T-helper 2 cell (primary cell): ENCODE measurements around the gene EBF3.

Source experiments
- DNase-seq, 5 experiments: peaks; one replicate each; pipeline versions ENCODE4 v3.0.0 to v3.0.0-alpha.2; 2012 to 2022

EBF3 gene

DNA sequence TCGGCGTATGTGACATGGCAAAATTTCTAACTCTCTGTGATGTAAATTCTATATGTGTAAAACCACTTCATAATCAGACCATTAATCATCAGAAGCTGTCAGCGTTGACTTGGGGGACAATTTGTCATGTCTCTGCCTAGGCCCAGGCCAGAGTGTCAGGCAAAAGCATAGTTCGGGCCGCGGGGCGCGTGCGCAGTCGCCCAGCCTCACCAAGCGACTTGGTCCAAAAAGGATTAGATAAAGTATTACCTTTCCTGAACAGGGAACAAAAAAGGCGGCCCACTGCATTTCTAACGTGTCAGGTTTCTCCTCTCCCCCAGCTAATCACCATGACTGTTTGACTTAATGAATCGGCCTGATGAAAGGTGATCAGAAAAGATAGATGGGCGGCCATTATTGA lies 114.2 kb downstream of the EBF3 start:
- DNase-seq: no peak

DNA sequence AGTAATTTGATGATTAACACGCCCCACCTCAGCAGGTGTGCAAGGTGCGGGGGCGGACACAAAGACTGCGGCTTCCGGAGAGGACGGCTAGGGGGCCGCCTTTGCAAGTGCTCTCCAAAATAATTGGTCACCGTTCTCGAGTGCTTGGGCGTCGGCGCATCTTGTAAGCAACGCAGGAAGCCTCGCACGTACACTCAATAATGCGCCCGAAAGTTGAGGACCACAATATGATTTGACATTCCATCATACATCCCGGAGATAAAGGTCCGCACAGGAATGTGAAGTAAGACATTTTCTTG lies 114.7 kb downstream of the EBF3 start:
- no peak for DNase-seq

DNA sequence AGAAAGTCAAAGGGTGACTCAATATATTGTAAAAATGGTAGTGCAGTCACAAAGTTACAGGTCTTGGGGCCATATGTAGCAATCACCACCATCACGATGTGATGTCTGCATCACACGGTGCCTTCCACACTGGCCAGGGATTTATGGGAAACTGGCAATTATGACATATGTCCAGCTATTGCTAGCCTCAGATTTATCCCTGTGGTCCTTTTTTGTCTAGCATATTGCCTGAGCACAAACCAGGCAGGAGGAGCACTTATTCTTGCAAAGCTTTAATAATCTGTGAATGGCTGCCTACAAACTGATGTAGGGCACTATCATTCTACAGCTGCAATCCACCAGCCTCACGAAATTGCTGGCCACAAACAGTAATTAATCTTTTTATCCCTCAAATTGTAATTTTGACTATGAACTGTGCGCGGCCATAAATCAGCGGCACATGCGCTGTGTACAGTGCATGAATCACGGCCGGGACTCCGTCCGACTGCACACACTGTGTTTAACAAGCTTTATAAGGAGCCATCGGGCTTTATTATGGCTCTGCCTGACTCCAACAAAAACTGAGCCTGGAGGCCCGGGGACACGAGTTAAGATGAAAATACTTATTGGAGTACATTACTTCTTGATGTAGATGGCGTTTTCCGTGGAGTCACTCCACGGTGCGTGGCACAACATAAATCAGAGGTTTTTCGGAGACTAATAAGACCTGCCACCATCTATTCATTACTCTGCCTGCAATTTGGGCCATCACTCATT lies 115.2 kb downstream of the EBF3 start:
- DNase-seq: no peak

DNA sequence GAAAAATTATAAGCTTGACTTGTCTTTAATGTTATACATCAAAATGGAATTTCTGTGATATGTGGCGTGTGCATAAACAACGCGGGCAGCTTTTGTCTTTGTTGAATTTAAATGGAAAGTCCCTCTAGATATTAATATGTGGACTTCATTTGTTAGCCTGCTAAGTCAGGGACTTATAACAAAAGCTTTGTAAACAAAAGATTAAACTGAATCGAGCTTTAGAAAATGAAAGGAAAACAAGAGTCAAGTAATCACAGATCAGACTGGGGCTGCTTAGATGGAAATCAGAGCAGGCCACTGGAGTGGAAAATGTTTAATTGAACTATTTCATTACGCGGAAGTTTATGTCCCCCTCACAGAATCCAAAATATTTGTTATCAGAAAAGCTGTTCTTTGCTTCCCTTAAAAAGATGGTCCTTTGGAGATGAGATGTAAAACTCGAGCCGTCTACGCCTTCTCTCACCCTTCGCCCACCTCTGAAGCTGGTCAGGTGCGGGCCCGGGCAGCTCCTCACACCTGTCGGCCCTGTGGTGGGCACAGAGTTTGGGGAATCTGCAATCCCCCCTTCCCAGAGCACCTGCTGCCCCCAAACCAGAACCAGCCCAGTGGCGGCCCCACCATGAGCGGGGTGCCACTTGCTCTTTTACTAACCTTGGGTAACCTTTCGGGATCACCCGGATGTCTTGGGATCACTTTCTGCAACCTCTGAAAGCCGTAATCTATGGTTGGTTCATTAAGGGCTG lies 116.2 kb downstream of the EBF3 start:
- no peak for DNase-seq

DNA sequence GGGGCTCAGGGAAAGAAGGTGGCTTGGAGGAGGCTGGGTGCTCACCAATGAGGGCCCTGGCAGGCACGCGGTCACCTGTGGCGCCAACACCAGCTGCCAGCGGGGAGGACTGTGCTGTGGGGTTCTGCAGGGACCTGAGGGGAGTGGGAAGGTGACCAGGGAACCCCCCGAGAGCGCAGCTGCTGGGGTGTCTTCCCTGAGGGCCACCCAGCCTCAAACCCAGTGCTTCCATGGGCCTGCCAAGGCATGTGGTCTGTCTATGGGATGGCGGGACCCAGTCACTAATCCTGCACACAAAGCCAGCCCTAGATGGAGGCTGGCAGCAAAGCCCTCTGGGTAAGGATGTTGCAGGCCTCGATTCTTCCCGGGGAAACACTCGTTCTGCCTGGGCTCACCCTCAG lies 117.1 kb downstream of the EBF3 start:
- DNase-seq: no peak

DNA sequence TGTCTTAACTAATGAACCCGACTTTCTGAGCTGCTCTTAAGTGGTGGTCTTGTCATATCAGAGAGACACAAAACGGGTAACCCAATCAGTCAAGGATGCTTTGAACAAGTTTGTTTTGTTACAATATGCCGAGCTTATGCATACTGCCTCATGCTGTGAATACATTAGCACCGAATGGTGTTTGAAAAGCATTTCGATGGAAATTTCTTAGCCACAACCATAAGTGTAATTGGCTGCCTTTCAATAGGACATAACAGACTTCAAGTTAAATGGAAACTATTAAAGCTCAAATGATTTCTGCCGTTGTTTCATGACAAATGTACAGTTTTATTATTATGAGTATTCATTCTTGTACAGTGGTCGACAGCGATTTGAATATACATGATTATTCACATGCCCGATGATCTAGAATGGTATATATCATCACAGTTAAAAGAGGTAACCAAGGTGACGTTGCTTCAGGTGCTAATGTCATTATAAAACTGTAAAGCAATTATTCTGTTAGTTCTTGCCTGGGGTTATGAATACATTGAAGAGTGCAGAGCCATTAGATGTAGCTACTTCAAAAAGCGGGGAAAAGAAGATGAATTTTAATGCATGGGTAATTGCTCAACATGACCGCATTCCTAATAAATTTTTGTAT lies 118.8 kb downstream of the EBF3 start:
- no peak for DNase-seq

DNA sequence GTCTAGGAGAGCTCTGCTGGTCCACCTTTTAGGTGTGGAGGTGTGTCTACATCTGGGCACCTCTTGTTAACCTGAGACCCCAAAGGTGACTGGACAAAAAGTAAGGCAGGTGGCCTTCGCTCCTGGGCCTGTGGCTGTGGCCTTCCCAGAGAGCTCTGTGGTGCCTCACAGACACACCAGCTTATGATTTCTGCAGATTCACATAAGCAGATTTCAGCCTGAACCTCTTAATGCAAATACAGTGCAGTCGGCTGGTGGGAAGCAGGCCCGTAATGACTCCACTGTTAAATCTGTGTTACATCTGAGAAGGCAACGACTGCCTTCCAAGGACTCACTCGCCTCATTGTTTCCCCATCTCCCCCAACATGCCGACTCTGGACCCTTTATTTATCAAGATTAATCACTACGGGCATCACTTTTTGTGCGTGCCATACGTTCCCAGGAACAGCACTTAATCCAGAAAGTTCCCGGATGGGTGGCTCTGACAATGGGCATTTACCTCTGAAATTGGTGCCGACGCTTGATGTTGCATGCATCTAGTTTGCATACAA lies 119.8 kb downstream of the EBF3 start:
- no peak for DNase-seq

DNA sequence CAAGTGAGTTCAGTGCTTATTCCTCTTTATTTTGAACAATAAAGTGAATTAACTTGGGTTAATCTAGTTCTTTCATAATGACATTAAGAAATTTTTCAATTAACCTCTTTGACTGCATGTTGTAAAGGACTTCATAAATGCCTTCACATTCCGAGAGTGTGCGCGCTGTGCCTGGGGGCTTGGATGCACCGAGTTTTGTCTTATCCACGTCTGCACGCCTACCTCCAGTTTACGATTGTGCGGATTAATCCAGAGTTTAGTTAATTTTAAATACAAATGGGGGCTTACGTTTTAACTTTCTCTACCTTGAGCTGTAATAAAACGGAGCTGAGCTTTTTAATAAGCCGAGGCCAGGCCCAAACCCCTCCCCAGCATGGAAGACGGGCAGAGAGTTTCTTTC lies 120.4 kb downstream of the EBF3 start:
- DNase-seq: no peak

DNA sequence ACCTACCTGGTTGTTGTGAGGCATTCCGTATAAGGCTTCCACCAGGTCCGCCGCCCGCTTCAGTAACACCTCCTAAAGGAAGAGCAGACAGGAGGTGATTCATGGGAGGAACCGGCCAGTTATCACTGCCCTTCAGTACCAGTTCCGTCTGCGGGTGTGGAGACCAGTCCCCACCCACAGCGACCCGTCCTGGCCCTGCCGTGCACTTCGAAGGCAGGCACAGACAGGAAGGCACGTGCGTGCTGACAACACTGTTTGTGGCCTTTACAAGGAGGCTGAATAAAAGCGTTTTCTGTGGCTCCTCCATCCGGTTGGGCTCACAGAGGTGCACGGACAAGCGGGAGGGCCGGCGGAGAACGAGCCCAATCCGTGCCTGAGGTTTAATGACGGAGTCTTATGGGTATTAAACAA lies 120.9 kb downstream of the EBF3 start:
- DNase-seq: no peak

DNA sequence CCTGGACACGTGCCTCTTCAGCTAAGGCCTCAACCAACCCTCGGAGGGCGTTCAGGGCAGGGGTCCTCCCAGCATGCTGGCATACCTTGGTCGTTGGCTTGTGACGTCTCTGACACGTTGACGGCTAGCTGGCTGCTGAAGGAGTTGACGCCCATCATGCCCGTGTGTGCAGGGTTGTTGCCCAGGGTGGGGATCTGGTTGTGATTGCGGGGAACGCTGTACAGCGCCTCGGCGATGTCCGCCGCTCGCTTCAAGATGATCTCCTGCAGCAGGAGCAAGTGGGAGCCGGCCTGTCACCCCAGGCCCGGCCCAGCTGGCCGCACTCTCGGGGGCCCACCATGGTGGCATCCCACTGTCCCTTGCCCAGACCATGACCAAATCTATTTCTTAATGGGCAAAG lies 122.0 kb downstream of the EBF3 start:
- no peak for DNase-seq

DNA sequence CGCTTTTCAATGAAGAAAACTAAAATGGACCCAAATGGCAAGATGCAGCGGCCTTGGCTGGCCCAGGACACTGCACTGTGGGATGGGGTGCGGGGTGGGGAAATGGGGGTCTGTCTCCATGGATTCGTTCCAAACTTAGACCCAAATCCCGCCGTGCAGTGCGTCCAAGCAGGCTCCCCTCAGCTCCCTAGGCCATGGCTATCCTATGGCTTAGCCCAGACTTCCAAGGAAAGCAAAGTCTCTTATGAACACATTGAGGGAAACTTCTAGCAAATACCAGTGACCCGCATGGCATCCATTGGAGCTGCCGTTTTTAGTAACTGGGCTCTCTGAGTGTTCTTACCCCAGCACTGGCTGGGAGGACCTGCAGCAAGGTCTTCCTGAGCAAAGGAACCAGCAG lies 122.5 kb downstream of the EBF3 start:
- no peak for DNase-seq

DNA sequence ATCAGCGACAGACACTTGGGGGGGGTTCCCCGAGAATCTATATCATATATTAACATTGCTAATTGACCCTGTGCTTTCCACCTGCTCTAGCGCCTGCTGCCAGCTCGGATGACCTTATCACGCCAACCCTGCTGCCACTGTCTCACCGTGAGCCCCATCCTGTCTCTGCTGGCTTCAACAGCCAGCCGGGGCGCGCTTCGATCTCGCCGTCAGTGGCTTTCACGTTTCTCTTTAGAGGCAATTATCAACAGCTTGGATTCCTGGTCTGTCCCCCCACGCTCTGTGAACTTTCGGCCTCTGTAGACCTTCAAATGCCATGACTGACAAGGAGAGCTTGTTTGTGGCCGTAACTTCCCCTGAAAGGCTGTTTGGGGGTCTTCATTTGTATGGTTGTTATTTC lies 123.0 kb downstream of the EBF3 start:
- DNase-seq: no peak

DNA sequence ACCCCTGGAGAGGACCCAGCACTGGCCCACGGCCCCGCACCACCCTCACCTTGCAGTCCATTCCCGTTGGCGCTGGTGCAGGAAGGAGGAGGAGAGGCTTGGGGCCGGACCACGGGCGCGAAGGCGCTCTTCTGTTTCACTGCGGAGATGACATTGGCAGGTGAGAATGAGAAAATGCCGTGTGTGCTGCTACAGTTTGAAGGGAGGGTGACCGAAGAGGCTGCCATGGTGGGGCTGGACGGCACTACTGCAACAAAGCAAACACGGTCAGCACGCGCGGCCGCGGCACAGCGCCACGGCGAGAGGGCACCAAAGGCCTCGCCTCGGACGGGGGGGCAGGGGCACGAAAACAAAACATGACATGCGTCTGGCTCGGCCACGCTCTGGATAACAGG lies 123.9 kb downstream of the EBF3 start:
- no peak for DNase-seq

DNA sequence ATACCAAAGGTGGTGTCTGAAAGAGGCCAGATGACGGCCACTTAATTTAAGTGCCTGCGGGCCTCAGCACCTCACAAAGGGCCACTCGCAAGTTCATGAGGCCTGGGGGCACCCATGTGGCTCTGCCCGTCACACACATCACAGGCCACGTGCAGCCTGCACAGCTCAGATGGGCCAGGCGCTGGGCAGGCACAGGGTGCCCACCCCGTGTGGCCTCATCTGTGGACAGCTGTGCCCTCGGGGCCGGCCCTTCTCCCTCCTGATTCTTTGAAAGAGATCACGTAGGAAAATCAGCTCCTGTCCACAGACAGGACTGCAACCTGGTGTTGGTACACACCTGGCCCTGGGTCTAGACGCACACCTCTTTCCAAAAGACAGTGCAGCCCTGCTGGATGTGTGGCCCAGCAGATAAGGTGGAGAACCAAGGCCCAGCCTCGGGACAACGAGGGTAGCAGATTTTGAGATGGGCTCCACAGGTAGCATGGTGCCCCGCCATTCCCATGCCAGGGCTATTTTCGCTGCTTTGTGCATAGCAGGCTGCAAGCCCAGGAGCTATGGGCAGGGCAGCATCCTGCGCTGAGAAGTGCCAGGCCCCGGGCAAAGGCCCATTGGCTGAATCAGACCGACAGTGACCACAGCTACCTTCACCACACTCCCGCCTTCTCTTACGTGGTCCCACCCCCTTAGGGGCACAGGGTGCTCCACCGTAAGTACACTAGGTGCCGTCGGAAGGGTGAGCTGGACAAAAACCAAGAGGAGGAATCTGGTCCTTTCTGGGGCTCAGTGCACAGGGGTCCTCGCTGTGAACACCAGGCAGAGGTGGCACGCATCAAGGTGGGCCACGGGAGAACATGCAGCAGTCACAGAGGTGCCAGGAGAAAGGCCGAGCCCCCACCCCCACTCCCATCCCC lies 124.5 kb downstream of the EBF3 start:
- DNase-seq: no peak

DNA sequence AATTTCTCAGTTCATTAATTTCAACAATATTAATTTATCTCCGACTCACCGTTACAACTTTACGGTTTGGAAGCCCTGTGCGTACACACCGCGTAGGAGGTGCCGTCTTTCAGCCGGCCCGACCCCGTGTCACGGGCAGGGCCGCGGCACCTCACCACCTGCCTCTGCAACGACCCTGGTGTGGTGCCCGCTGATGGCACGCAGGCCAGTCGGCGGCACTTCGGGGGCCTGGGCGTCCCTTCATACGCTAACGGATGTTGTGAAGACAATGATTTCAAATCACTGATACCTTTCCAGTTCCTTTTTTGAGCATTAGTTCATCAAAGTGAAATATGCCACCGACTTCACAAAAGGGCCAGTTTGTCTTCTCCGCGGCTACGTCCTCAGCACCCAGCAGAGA lies 125.3 kb downstream of the EBF3 start:
- DNase-seq: no peak

DNA sequence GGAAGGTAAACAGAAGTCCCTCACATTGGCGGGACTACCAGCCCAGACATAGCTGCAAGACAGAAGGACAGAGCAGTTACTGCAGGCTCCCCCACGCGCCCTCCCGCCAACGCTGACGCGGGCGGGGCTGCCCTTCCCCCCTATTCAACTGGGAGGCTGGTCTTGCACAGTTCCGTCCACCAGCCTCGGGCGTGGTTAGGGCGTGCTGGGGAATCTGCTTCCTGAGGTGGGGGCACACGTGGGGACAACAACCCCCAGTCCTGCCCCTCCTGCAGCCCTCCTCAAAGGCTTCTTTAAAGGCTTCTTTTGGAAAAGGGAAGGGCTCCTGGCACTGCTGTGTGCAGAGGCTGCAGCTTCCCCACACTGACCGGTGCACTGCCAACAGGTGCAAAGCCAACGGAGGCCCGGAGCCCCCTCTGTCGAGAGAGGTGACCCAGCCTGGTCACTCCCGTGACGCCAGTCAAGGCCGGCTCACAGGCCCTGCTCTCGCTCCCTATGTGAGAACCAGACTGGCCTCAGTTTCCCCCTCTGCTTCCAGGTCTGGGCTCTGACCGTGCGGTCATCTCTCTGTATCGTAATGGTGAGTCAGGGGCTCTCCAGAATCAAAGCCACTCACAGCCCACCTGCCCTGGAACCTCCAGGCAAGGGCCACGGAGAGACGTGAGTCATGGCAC lies 126.0 kb downstream of the EBF3 start:
- DNase-seq: no peak

DNA sequence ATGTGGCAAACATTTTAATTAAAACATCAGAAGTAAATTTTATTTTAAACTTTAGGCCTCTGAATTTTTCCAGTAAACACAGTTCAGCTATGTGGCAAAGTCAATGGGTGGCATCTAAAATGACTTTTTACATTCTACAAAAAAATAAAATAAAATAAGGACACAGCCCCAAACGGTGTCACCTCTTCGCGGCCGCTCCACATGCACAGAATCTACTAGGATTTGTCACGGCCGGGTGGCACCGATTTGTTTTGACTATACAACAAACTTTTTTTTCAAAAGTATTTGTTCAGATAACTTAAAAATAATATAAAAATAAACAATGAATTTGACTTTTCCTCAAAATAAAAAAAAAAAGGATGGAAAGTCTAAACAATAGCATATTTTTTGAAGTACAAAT lies 127.8 kb downstream of the EBF3 start:
- DNase-seq: no peak

DNA sequence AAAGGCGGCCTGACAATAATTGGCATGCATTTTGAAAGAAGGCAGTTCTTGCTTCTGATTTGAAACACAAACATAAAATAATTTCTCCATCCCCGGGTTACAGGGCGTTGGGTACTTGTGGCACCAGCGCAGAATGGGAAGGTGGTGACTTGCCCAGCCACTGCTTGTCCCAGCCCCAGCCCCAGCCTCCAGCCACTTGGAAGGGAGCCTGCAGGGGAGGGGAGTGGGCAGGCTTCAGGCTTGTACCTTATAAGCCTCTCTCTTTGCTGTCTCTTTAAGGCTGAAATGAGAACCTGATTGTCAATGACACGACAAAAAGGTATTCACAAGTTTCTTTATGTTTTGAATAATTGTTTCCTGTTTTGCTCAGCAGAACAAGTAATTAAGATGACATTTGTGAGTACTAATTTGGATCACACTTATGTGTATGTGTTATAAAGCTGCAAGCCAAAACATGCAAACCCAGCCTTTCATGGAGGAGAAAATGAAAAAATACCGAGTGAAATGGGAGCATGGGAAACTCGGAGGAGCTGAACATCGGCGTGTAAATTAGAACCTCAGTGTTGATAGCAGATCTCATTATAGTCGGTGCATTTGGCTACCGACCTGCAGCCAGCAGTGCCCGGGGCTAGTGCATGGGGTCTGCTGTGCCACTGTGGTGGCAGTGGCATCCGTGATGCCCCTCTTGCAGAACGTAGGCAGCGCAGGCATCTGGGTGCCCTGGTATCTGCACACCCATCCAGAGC lies 129.9 kb downstream of the EBF3 start:
- DNase-seq: no peak

DNA sequence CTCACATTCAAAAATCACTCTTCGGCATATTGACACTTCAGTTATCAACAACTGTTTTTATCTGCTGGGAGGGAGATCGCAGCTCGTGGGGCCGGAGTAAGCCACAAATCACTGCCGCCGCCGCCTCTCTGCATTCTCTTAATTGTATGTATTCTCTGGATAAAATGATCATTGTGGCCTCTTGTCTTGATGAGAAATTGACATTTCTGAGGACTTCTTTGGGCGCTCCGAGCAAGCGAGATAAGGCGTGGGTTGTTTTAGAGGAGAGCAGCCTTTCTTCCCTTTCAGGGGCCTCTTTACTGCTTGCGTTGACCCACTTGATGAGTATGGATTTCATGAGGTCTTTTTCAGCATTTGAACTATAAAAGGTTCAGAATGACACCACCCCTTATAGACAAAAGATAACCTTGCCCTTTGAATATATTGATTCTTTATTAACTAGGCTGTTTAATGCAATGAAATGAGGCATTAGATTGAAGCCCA lies 130.6 kb downstream of the EBF3 start:
- no peak for DNase-seq

DNA sequence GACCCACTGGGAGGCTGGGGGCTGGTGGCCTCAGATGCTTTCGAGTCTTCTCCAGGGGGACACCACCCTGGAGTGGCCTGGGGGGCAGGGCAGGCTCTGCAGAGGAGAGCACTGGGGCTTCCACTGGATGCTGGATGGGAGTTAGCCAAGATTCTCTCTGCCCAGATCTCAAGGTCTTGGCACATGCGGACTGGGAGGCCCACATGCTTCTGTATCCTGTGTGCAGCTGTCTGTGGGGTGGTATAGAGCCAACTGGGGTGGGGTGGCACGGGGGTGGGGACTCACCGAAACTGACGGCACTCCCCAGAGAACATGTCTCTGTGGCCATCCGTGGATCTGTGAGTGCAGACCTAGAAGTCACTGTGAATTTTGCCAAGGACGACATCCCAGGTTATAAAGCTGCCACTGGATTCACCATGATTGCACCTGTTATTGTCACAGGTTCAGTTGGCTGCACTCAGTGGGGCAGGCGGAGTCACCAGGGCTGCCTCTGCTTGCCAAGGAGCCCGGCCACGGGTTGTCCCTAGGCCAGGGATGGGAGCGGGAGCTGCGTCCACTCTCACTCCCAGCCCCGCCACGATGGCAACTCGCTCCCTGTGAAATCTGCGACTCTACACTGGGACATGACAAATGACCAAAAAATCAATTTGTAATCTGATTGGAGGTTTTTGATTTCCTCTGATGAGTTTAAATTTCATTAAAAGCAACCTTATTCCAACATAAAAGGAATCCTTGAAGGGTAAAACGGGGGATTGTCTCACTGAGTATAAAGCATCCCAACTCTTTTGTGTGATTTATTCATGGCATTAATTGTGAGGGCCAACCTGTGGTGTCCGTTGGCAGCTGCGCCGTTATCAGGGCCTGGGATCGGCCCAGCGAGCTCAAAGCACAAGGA lies 131.3 kb downstream of the EBF3 start:
- no peak for DNase-seq
